Measurements from ENCODE around the gene RGCC.

DNA sequence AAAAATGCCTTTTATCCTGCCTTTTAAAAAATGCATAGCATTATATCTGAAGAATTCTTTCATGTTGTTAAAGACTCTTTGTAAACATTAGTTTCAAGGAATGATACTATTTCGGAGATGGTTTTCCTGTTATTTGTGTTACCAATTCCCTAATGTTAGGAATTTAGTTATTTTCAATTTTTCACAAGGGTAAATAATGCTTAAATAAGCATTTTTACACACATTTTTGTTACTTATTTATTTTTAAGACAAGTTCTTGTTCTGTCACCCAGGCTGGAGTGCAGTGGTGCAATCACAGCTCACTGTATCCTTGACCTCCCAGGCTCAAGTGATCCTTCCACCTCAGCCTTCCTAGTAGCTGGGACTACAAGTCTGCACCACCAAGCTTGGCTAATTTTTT, 49.0 kb downstream of the RGCC start:
- TF ChIP-seq EP300 (IDR thresholded peaks at IDR 0.05) = no peak
- no peak for TF ChIP-seq POLR2A (IDR thresholded peaks at IDR 0.05)
- TF ChIP-seq, protein P1, sequence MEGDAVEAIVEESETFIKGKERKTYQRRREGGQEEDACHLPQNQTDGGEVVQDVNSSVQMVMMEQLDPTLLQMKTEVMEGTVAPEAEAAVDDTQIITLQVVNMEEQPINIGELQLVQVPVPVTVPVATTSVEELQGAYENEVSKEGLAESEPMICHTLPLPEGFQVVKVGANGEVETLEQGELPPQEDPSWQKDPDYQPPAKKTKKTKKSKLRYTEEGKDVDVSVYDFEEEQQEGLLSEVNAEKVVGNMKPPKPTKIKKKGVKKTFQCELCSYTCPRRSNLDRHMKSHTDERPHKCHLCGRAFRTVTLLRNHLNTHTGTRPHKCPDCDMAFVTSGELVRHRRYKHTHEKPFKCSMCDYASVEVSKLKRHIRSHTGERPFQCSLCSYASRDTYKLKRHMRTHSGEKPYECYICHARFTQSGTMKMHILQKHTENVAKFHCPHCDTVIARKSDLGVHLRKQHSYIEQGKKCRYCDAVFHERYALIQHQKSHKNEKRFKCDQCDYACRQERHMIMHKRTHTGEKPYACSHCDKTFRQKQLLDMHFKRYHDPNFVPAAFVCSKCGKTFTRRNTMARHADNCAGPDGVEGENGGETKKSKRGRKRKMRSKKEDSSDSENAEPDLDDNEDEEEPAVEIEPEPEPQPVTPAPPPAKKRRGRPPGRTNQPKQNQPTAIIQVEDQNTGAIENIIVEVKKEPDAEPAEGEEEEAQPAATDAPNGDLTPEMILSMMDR (IDR thresholded peaks at IDR 0.05) = no peak
